Parathyroid adenoma (tissue), 2 donors: Measurements from ENCODE around the gene SYNPO2.

Experiments used
- H2AFZ ChIP-seq: fragments of 300-600 bp; sonication (generic); one replicate; pipeline ENCODE4 v1.7.0; 2017; ENCODE audit warnings: antibody characterized with exemption, mild to moderate bottlenecking
- H3K27ac ChIP-seq: fragments of 300-600 bp; sonication (generic); one replicate; pipeline ENCODE4 v1.7.0; 2017
- H3K27me3 ChIP-seq: fragments of 300-600 bp; sonication (generic); one replicate; pipeline ENCODE4 v1.7.0; 2017; ENCODE audit warnings: low read length; ENCODE audit not compliant: control insufficient read depth, insufficient read depth
- H3K36me3 ChIP-seq: fragments of 300-600 bp; sonication (generic); one replicate; pipeline ENCODE4 v1.7.0; 2017; ENCODE audit warnings: low read length; ENCODE audit not compliant: control insufficient read depth, insufficient read depth
- H3K4me1 ChIP-seq: fragments of 300-600 bp; sonication (generic); one replicate; pipeline ENCODE4 v1.7.0; 2017; ENCODE audit warnings: control low read depth
- H3K4me2 ChIP-seq: fragments of 300-600 bp; sonication (generic); one replicate; pipeline ENCODE4 v1.7.0; 2017; ENCODE audit warnings: low read length
- H3K4me3 ChIP-seq: fragments of 300-600 bp; sonication (generic); one replicate; pipeline ENCODE4 v1.7.0; 2017; ENCODE audit warnings: low read depth, low read length
- H3K79me2 ChIP-seq: fragments of 300-600 bp; sonication (generic); one replicate; pipeline ENCODE4 v1.7.0; 2017; ENCODE audit warnings: control low read depth
- H3K9ac ChIP-seq: fragments of 300-600 bp; sonication (generic); one replicate; pipeline ENCODE4 v1.7.0; 2017; ENCODE audit warnings: mild to moderate bottlenecking
- H3K9me3 ChIP-seq: fragments of 300-600 bp; sonication (generic); one replicate; pipeline ENCODE4 v1.7.0; 2017; ENCODE audit warnings: low read length; ENCODE audit not compliant: control insufficient read depth
- TF ChIP-seq, protein P1 (sequence below): fragments of 300-600 bp; sonication (generic); IDR thresholded peaks from one replicate; pipeline ENCODE4 v1.7.0; 2017; ENCODE audit warnings: antibody characterized with exemption, mild to moderate bottlenecking
- donor health status: primary hyperparathyroidism.

SYNPO2 gene

DNA sequence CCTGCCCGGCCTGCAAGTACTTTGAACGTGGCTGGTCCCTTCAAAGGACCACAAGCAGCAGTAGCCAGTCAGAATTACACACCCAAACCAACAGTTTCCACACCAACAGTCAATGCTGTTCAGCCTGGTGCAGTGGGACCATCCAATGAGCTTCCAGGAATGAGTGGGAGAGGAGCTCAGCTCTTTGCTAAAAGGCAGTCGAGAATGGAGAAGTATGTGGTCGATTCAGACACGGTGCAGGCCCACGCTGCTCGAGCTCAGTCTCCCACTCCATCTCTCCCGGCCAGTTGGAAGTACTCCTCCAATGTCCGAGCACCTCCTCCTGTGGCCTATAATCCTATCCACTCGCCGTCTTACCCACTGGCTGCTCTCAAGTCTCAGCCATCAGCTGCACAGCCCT, 142.6 kb downstream of the SYNPO2 start:
- Histone ChIP-seq H3K79me2 (no peaks in the 10 kb centered on the region), H3K27me3 (no peaks in the 10 kb centered on the region), H3K36me3 (no peaks in the 10 kb centered on the region), H3K9me3 (no peaks in the 10 kb centered on the region), H3K27ac (no peak overlapping the region), H3K4me2 (no peak overlapping the region), H3K4me3 (no peak overlapping the region), H3K4me1 (no peaks in the 10 kb centered on the region), H2AFZ (no peak overlapping the region), H3K9ac (no peak overlapping the region)
- TF ChIP-seq, protein P1, sequence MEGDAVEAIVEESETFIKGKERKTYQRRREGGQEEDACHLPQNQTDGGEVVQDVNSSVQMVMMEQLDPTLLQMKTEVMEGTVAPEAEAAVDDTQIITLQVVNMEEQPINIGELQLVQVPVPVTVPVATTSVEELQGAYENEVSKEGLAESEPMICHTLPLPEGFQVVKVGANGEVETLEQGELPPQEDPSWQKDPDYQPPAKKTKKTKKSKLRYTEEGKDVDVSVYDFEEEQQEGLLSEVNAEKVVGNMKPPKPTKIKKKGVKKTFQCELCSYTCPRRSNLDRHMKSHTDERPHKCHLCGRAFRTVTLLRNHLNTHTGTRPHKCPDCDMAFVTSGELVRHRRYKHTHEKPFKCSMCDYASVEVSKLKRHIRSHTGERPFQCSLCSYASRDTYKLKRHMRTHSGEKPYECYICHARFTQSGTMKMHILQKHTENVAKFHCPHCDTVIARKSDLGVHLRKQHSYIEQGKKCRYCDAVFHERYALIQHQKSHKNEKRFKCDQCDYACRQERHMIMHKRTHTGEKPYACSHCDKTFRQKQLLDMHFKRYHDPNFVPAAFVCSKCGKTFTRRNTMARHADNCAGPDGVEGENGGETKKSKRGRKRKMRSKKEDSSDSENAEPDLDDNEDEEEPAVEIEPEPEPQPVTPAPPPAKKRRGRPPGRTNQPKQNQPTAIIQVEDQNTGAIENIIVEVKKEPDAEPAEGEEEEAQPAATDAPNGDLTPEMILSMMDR = no peak

DNA sequence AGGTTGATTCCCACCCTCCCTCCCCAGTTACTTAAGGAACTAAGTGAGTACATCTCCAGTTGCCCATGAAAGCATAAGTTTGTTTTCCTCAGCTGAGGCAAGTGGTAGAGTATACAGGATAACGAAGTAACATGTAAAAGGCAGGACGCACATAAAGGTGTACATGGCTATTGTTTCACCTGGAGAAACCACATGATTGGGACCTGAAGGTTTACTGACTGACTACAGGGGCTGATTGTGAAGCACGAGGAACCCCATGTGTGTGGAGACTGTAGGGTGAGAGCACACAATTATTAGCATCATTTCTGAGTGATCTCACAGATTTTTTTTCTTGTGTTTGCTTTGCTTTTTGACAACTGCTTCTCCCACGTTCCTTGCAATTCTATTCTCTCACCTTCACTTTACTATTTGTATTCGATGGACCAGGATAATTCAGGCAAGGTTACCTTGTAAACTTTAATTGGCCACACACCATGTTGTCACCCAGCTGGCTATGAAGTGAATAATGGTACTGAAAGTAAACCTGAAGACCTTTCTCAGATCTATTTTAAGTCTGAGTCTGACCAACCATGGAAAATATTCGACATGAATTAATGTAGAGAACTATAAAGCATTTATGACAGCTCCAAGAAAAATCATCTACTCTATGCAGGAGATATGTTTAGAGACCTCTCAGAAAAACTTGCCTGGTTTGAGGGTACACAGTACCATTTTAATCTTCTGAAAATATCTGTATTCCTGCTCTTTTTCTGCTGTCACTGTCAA, 144.4 kb downstream of the SYNPO2 start:
- no peak overlapping the region for H2AFZ ChIP-seq
- no peaks in the 10 kb centered on the region for H3K79me2 ChIP-seq
- H3K27me3 ChIP-seq = no peaks in the 10 kb centered on the region
- no peaks in the 10 kb centered on the region for H3K36me3 ChIP-seq
- TF ChIP-seq, protein P1 = no peak
- H3K27ac ChIP-seq = no peak overlapping the region
- H3K4me1 ChIP-seq = no peaks in the 10 kb centered on the region
- no peak overlapping the region for H3K9ac ChIP-seq
- H3K4me3 ChIP-seq = no peak overlapping the region
- H3K4me2 ChIP-seq = no peak overlapping the region
- H3K9me3 ChIP-seq = no peaks in the 10 kb centered on the region

DNA sequence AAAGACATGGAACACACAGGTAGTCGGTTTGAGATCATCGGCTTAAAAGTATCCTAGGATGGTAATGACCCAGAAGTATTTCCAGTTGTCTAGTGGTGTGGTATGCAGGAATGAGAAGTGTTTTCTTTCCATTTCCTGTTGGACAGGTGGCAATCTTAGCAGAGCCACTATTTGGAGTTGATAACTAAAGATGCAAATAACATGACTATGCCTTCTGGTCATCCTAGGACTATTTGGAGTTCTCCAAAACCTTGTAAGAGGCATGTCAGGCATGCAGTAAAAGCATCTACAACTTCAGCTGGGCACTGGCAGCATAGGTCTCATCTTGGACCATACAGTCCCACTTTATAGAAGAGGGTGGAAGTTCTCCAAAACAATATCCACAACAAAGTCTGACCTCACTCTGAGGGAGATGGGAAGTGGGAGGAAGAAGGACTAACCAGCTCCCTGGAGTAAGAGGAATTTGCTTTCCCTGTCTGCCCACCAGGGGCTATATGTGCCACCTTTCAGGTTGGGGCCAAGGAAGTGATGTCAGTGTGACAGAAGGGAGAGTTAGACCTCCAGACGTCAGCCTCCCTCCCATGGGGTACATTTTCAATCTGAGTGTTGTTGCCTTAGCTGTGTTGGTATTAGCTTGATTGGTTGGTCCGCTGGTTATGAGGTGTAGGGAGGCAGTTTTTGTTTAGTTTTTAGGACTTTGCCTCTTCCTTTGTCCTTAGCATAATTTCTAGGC, 145.8 kb downstream of the SYNPO2 start:
- no peaks in the 10 kb centered on the region for H3K9me3 ChIP-seq

DNA sequence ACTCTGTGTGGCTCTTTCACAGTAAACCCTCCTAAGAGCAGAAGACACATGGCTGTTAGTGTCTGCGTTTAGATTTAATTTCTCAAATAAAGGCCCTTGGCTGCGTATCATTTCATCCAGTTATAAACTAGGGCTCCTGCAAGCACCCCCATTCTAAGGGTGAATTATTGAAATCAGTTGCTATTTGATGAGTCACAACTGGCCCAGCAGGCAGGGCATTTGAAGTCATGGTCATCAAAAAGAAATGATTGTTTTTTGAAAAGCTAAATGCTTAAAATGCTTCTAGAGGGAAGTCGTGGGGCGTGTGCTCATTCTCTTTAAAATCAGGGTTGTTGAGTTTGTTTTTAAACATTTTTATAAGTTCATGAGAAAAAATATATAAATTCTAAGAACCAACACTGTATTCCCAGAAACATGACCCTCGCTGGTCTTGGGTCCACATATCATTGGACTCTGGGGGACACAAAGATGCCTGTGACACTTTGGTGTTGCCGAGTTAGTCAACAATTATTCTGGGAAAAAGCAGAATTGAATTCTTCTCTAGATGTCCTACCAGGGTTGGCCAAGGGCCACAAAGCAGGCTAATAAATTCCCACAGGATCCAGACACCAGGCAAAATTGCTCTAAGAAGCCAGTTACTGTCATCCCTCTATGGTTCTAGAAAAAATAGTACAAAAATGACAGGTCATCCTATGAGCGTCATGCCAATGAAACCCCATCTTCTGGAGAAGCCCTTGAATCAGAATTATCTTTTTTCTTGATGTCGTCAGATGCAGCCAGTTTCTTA, 147.5 kb downstream of the SYNPO2 start:
- Histone ChIP-seq H3K36me3 (no peaks in the 10 kb centered on the region), H3K27ac (no peak overlapping the region), H2AFZ (no peak overlapping the region), H3K9me3 (no peaks in the 10 kb centered on the region), H3K27me3 (no peaks in the 10 kb centered on the region), H3K79me2 (no peaks in the 10 kb centered on the region), H3K4me2 (no peak overlapping the region), H3K4me1 (no peaks in the 10 kb centered on the region), H3K4me3 (no peak overlapping the region), H3K9ac (no peak overlapping the region)
- TF ChIP-seq, protein P1 = no peak

More for the DNA sequence above, 145.8 kb downstream of the SYNPO2 start:
- no peak overlapping the region for H3K4me2 ChIP-seq
- H2AFZ ChIP-seq = no peak overlapping the region
- H3K9ac ChIP-seq = no peak overlapping the region
- TF ChIP-seq, protein P1 = no peak
- H3K4me3 ChIP-seq = no peak overlapping the region
- no peaks in the 10 kb centered on the region for H3K4me1 ChIP-seq
- H3K27me3 ChIP-seq = no peaks in the 10 kb centered on the region
- H3K36me3 ChIP-seq = no peaks in the 10 kb centered on the region
- no peaks in the 10 kb centered on the region for H3K79me2 ChIP-seq
- no peak overlapping the region for H3K27ac ChIP-seq
